HepG2 (cell line): ENCODE data around the gene CDK6. TPM values are rescaled to one million over a fixed set of nuclear protein-coding genes. Genes with fewer than 3 reads are reported as not detected.
A peak's percentile ranks its signal among the peaks of the same experiment; 100 is the strongest.

Experiments used
- ATAC-seq: fragments of 200-7000 bp; cut with Tn5 transposase; 3 replicates; pipeline ENCODE4 v1.9.1; 2020; ENCODE audit warnings: mild to moderate bottlenecking, moderate library complexity
- BruUV-seq: library from RNA; stranded (reverse); fragments of 400-500 nt; replicated peaks from 2 replicates; lab custom pipeline; 2021; lab: Mats Ljungman, UMichigan
- CTCF ChIA-PET: fragments of 300-600 bp; formaldehyde crosslinking; extraction: SDS; loops from one replicate; lab custom pipeline; 2021; ENCODE audit warnings: low total read pairs, inconsistent platforms, low intra/inter-chr PET ratio; lab: Yijun Ruan, JAX
- POLR2A ChIA-PET: fragments of 350-600 bp; sonication (Branson Sonifier 250); formaldehyde crosslinking; loops from one replicate; lab custom pipeline; 2020; ENCODE audit warnings: antibody characterized with exemption, inconsistent platforms; lab: Yijun Ruan, JAX
- DNase-seq: peaks from one replicate; pipeline ENCODE4 v3.0.0-alpha.2; 2015; ENCODE audit warnings: low spot score
- FAIRE-seq: peaks from 3 replicates; lab custom pipeline; 2011; peaks lifted over from hg19 to GRCh38; lab: Jason Lieb, UNC
- H2AFZ ChIP-seq: one replicate; pipeline ENCODE4 v1.6.1; 2011; ENCODE audit warnings: low read length, inconsistent platforms
- H3K27ac ChIP-seq: fragments of 300-600 bp; 3 replicates; pipeline ENCODE4 v1.8.0; 2011; ENCODE audit warnings: mixed run types, mild to moderate bottlenecking, mixed read lengths, low read length, inconsistent platforms; ENCODE audit not compliant: insufficient read depth; ENCODE audit errors: extremely low read length
- H3K27me3 ChIP-seq, 2 experiments: fragments of 200-600 bp in 1 of 2; 2 replicates in 1 of 2; 3 replicates in 1 of 2; pipeline versions ENCODE4 v1.6.0 to v1.8.0; 2011; ENCODE audit warnings: low read length in 2 of 2, mild to moderate bottlenecking in 2 of 2, moderate library complexity in 2 of 2, inconsistent platforms in 1 of 2; ENCODE audit not compliant: insufficient read depth in 2 of 2, control insufficient read depth in 1 of 2
- H3K36me3 ChIP-seq, 2 experiments: fragments of 200-600 bp in 1 of 2; replicated peaks in 1 of 2; 2 replicates in 1 of 2; 3 replicates in 1 of 2; pipeline versions ENCODE4 v1.5.1 to v1.8.0; 2011; ENCODE audit warnings: low read length in 2 of 2, inconsistent platforms in 1 of 2; ENCODE audit not compliant: insufficient read depth in 2 of 2, control insufficient read depth in 1 of 2
- H3K4me1 ChIP-seq: 2 replicates; pipeline ENCODE4 v1.5.1; 2012; ENCODE audit warnings: low read length, inconsistent platforms; ENCODE audit not compliant: insufficient read depth
- H3K4me2 ChIP-seq: 2 replicates; pipeline ENCODE4 v1.6.0; 2011; ENCODE audit warnings: low read depth, low read length, inconsistent platforms
- H3K4me3 ChIP-seq, 3 experiments: fragments of 200-600 bp in 1 of 3; sonication (generic), shearing (Covaris generic) in 1 of 3; replicated peaks in 1 of 3; 2 replicates each; pipeline ENCODE4 v1.5.1; 2011 to 2016; ENCODE audit warnings: low read length in 3 of 3, inconsistent platforms in 2 of 3, low read depth in 2 of 3, mild to moderate bottlenecking in 2 of 3, control low read depth in 1 of 3, mixed read lengths in 1 of 3; ENCODE audit not compliant: insufficient read depth in 1 of 3
- H3K79me2 ChIP-seq: one replicate; pipeline ENCODE4 v1.6.1; 2011; ENCODE audit warnings: low read length, inconsistent platforms; ENCODE audit not compliant: insufficient read depth
- H3K9ac ChIP-seq: 2 replicates; pipeline ENCODE4 v1.6.0; 2011; ENCODE audit warnings: mild to moderate bottlenecking, low read depth, low read length, inconsistent platforms; ENCODE audit not compliant: insufficient read depth
- H3K9me3 ChIP-seq: 2 replicates; pipeline ENCODE4 v1.5.1; 2012; ENCODE audit warnings: mild to moderate bottlenecking, low read length
- H4K20me1 ChIP-seq: 2 replicates; pipeline ENCODE4 v1.6.0; 2011; ENCODE audit warnings: inconsistent platforms, mild to moderate bottlenecking, low read length, moderate library complexity; ENCODE audit not compliant: insufficient read depth
- AKNA ChIP-seq: sonication (generic); formaldehyde crosslinking; IDR thresholded peaks from 2 replicates; pipeline ENCODE4 v1.4.0; 2020; ENCODE audit warnings: missing genetic modification reagents, borderline replicate concordance
- BCLAF1 ChIP-seq: fragments of 450-650 bp; IDR thresholded peaks from 2 replicates; pipeline ENCODE4 v1.6.1; 2017; ENCODE audit warnings: mild to moderate bottlenecking
- GLMP ChIP-seq: sonication (generic); formaldehyde crosslinking; IDR thresholded peaks from 2 replicates; pipeline ENCODE4 v1.9.0; 2021; ENCODE audit warnings: missing genetic modification reagents, mild to moderate bottlenecking, borderline replicate concordance
- KMT2B ChIP-seq: IDR thresholded peaks from 2 replicates; pipeline ENCODE4 v1.6.1; 2016; ENCODE audit warnings: missing genetic modification reagents, missing compliant biosample characterization
- NFIB ChIP-seq: sonication (generic); formaldehyde crosslinking; IDR thresholded peaks from 2 replicates; pipeline ENCODE4 v1.9.0; 2021; ENCODE audit warnings: missing genetic modification reagents, mild to moderate bottlenecking, borderline replicate concordance
- PPARG ChIP-seq: conservative IDR thresholded peaks from 2 replicates; pipeline ENCODE4 v1.6.1; 2016; ENCODE audit warnings: missing biosample characterization, missing genetic modification reagents
- RAD21 ChIP-seq: fragments of 450-650 bp; formaldehyde crosslinking; IDR thresholded peaks from 2 replicates; pipeline ENCODE4 v1.5.0; 2020; ENCODE audit warnings: mild to moderate bottlenecking
- SMC3 ChIP-seq: IDR thresholded peaks from 2 replicates; pipeline ENCODE4 v1.6.1; 2011; ENCODE audit warnings: low read length, improper control_type of control experiment
- TARDBP ChIP-seq: sonication (generic); formaldehyde crosslinking; IDR thresholded peaks from 2 replicates; pipeline ENCODE4 v1.8.0; 2022; ENCODE audit warnings: mild to moderate bottlenecking, missing genetic modification reagents
- THYN1 ChIP-seq: sonication (generic); formaldehyde crosslinking; IDR thresholded peaks from 2 replicates; pipeline ENCODE4 v1.8.1; 2023; ENCODE audit warnings: low read depth, mild to moderate bottlenecking, moderate library complexity, missing genetic modification reagents, borderline replicate concordance
- ZBTB20 ChIP-seq: sonication (generic); formaldehyde crosslinking; IDR thresholded peaks from 2 replicates; pipeline ENCODE4 v1.8.1; 2023; ENCODE audit warnings: missing genetic modification reagents, low read depth, mild to moderate bottlenecking, borderline replicate concordance
- ZBTB34 ChIP-seq: sonication (generic); formaldehyde crosslinking; IDR thresholded peaks from 2 replicates; pipeline ENCODE4 v1.8.0; 2022; ENCODE audit warnings: mild to moderate bottlenecking, missing genetic modification reagents
- ZNF546 ChIP-seq: sonication (generic); formaldehyde crosslinking; conservative IDR thresholded peaks from 2 replicates; pipeline ENCODE4 v1.8.1; 2023; ENCODE audit warnings: mild to moderate bottlenecking, missing genetic modification reagents
- WGBS: methylation state at CpG from one replicate; pipeline ENCODE4 v1.1.6; 2017; ENCODE audit warnings: low lambda C conversion rate; 5-methylcytosine and 5-hydroxymethylcytosine counted together
- in situ Hi-C: cut with HindIII; loops from 2 replicates; pipeline ENCODE4 v1.10.0; 2017; ENCODE audit warnings: low pct_unique_long_range_greater_than_20kb; ENCODE audit not compliant: extremely low pct_ligation_motif_present
- intact Hi-C: fragments of 100-400 bp; cut with micrococcal nuclease; formaldehyde crosslinking; loops from one replicate; pipeline ENCODE4 v1.10.0; 2022; ENCODE audit not compliant: unreplicated experiment
- polyA plus RNA-seq, 8 experiments: library from polyadenylated mRNA; depleted of rRNA in 3 of 8; stranded (reverse) in 7 of 8; unstranded in 1 of 8; fragments of >200 nt; fragmentation: Illumina TruSeq in 4 of 8; extraction: Trizol in 4 of 8; gene quantifications; 2 replicates each; pipeline versions ENCODE4 v1.2.1 to v1.2.3, GENCODE V29; 2011 to 2016; ENCODE audit warnings: low read depth in 4 of 8, missing spikeins in 1 of 8, mixed read lengths in 1 of 8; ENCODE audit not compliant: insufficient read depth in 1 of 8
- total RNA-seq, 5 experiments: library from RNA; depleted of rRNA; stranded (reverse); fragments of >200 nt; fragmentation: Illumina TruSeq; extraction: Trizol; gene quantifications; 2 replicates each; pipeline ENCODE4 v1.2.3, GENCODE V29; 2016; ENCODE audit warnings: low read depth in 1 of 5

Gene CDK6
- total and polyA plus RNA-seq, 2 of the 13 experiments (the other 11 are each of a cell fraction or from before 2014, with no cell fraction given), result 34.6 to 90.8 TPM

- BruUV-seq, result no TSS peak
- Histone ChIP-seq H3K9ac (no peak overlapping the region), H4K20me1 (peaks cover 7% of the 10 kb centered on the region; the same call in 1 of the 2 replicates), H3K36me3 (peaks cover 26 to 77% of the 10 kb centered on the region in 2 experiments), H2AFZ (no peak overlapping the region), H3K4me1 (no peaks in the 10 kb centered on the region), H3K79me2 (no peaks in the 10 kb centered on the region), H3K4me3 (no peak overlapping the region), H3K27me3 (no peaks in the 10 kb centered on the region), H3K4me2 (no peak overlapping the region), H3K9me3 (no peaks in the 10 kb centered on the region), H3K27ac (peak overlapping the region; percentile 4)
- ATAC-seq, result peak; percentile 85
- CTCF ChIA-PET, result interaction anchor here (0.6 to 2.0 kb wide), 4 partner anchors 162 to 435 kb away, joined by 3 to 12 read pairs (median 8); no protein-coding TSS in a partner anchor
- FAIRE-seq, result no peak
- WGBS, result 75% methylated on average over 3 of the region's 3 CpGs
- in situ Hi-C loops, result loop anchor here (5.0 to 10.0 kb wide), 2 partner anchors 211 to 434 kb away; no protein-coding TSS in a partner anchor
- intact Hi-C loops, result loop anchor here (1.0 to 2.0 kb wide), 3 partner anchors 206 to 434 kb away; no protein-coding TSS in a partner anchor
- DNase-seq, result peak; percentile 41
- POLR2A ChIA-PET, result no interaction called here
- TF ChIP-seq AKNA (CRISPR knock-in tag), result no peak
- TF ChIP-seq KMT2B (CRISPR knock-in tag), result no peak
- 0 out of 2 replicates have a peak, but pooled peaks have one; percentile 22 for TF ChIP-seq TARDBP
- TF ChIP-seq SMC3, result peak; percentile 70
- no peak for TF ChIP-seq ZBTB20 (CRISPR knock-in tag)
- no peak for TF ChIP-seq GLMP (CRISPR knock-in tag)
- TF ChIP-seq BCLAF1, result no peak
- no peak for TF ChIP-seq ZNF546 (CRISPR knock-in tag)
- no peak for TF ChIP-seq PPARG (CRISPR knock-in tag)
- TF ChIP-seq NFIB (CRISPR knock-in tag), result no peak
- TF ChIP-seq ZBTB34 (CRISPR knock-in tag), result peak; percentile 56; the same call in 1 of the 2 replicates
- peak; percentile 53 for TF ChIP-seq RAD21 (CRISPR knock-in tag)
- no peak for TF ChIP-seq THYN1 (CRISPR knock-in tag)
Observed at GRCh38 chr7:92621026-92621540, 215.3 kb downstream of the CDK6 start.
